NCI-H187 treated with DMSO at 0.1 percent for 48 hours (cell line): ENCODE measurements around the gene LYRM2.

Source experiments
- DNase-seq: peaks from one replicate; lab custom pipeline; 2025; lab: John Stamatoyannopoulos, UW

Gene LYRM2

DNA sequence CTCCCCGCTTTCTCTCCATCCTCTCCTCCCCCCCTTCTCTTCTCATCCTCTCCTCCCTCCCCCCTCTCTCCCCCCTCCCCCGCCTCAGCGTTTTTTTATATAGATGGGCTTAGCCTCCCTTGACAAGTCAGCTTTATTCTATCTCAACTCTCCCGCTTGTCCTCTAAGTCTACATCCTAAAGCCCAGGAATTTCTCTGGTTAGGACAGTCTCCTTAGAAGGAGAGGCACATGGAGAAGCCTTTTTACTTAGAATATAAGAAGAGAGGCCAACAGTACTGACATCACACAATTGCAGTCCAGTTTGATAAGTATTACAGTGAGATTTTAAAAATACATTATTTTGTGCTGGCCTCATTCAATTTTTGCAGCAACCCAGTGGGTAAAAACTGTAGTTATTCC, 83.5 kb downstream of the LYRM2 start:
- no peak for DNase-seq

DNA sequence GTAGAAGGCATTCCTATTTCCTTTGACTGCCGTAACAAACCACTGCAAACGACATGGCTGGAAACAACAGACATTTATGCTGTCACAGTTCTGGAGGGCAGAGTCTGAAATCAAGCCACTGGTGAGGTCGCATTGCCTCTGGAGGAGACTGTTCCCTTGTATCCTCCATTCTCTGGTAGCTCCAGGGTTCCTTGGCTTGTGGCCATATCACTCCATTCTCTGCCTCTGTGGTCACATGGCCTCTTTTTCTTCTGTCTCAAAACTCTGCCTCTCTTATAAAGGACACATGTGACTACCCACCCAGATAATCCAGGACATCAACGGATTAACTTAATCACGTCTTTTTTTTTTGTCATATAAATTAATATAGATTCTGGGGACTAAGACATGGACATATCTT, 84.4 kb downstream of the LYRM2 start:
- no peak for DNase-seq

- DNase-seq, result no peak
Observed at GRCh38 chr6:89553431-89553830, 85.1 kb downstream of the LYRM2 start.

- DNase-seq, result no peak
Observed at GRCh38 chr6:89547281-89547680, 91.3 kb downstream of the LYRM2 start.

GRCh38 chr6:89542866-89543265, 95.7 kb downstream of the LYRM2 start:
- DNase-seq, result no peak

DNA sequence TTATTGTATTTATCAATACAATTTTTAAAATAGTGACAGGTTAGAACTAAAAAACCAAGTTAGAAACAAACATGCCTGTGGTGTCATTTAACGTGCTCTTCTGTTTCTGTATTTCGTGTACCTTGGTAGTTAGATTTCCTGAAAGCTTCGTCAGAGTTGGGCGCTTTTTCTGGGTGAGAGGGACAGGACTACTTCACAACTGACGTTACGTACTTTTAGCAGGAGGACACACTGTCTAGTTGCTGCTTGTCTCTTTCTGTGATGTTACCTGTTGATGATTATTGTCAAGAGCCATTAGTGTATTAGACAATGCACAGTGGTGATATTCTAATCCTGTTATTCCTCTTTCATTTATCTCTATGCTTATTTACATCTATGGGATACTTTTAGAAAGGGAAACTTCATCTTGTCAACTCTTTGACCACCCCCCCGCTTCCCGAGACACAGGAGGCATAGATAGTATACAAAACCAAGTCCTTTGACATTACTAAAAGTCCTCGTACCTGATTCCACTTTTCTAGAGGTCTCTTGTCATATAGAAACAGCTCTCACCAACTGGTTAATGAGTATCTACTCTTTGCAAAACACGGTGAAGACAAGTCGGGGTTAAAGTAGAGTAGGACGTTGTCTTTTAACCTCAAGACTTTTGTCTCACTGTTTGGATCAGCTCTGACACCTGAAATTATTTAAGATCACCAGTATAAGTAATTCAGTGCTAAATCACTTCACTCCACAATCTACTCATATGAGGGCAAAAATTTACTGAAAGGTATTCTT, 96.3 kb downstream of the LYRM2 start:
- no peak for DNase-seq

GRCh38 chr6:89539779-89540178, 98.8 kb downstream of the LYRM2 start:
- DNase-seq, result no peak

- DNase-seq, result no peak
Observed at GRCh38 chr6:89536231-89536630, 102.3 kb downstream of the LYRM2 start.

DNA sequence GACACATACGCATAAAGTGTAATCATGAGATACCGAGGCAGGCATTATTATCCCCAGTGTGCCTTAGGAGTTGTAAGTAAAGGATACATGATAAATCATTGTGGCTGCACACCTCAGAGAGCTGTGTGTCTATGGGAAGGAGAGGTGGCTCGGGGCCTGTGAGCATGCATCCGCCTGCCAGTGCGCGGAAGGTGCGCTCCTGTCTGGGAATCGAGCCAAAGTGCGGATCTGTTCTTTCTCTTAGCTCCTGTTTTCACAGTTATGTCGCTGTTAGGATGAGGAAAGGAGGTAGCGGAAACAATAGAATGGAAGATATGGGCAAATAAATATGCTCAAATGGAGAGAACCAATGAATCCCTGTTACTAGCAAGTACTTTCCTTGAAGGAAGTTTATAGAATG, 107.6 kb downstream of the LYRM2 start:
- DNase-seq, result no peak

GRCh38 chr6:89528866-89529265, 109.7 kb downstream of the LYRM2 start:
- no peak for DNase-seq

DNA sequence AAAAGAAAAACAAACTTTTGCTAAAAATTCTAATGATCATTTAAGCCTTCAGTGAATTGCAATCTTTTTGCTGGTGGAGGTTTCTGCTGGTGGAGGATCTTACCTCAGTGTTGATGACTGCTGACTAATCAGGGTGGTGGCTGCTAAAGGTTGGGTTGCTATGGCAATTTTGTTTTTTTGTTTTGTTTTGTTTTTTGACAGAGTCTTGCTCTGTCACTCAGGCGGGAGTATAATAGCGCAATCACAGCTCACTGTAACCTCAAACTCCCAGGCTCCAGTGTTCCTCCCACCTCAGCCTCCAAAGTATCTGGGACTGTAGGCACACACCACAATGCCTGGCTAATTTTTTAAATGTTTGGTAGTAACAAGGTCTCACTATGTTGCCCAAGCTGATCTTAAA, 110.9 kb downstream of the LYRM2 start:
- DNase-seq, result no peak

GRCh38 chr6:89526563-89526869, 112.0 kb downstream of the LYRM2 start:
- no peak for DNase-seq

GRCh38 chr6:89525786-89526562, 112.6 kb downstream of the LYRM2 start:
- no peak for DNase-seq

DNA sequence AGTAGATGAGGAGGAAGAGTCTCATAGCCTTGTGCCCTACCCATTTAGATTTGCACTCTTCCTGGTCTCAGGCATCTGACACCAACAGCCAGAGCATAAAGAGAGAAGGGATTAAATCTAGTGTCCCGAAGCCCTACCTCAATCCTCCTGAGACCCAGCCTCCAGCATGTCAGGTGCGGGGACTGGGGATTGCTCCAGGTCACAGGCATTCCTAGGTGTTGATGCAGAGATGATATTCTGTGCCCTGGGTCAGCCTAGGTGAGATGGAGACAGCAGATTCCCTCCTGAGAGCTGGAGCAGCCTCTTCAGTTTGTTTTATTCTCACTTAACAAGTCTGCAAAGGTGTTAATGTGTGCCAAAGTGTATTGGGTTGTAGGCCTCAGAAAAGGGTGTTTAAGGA, 115.8 kb downstream of the LYRM2 start:
- DNase-seq, result no peak

GRCh38 chr6:89520736-89521135, 117.8 kb downstream of the LYRM2 start:
- no peak for DNase-seq

- DNase-seq, result no peak
Observed at GRCh38 chr6:89518352-89519055, 120.0 kb downstream of the LYRM2 start.
